ENCODE data around the gene ACAD9. TPM values are rescaled to one million over a fixed set of nuclear protein-coding genes. Genes with fewer than 3 reads are reported as not detected.

The ACAD9 gene
- total RNA-seq, 5 donors from 2014 or later (not counting 1 experiment from before 2014, with no cell fraction given): 45.1 to 91.5 (median 54.3) TPM

DNA sequence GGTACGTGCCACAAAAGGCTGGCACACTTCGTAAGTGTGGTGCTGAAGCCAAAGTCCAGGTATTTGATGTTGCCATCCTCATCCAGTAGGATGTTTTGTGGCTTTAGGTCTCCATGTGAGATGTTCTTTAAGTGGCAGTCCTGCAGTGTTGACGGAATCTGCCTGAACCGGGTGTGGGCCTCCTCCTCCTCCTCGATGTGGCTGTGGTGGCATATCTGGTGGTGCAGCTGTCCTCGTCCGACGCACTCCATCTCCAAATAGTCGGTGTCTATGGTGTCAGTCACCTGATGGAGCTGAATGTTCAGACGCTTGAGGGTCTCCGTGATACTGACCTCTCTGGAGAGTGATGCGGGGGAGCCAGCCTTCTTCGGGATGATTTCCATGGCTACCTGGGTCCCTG, 30.5 kb upstream of the ACAD9 start:
- Histone ChIP-seq H3K36me3 (ENCODE audit: control insufficient read depth in 2 of 2, extremely low read depth in 1 of 2, insufficient read depth in 1 of 2, low read length in 1 of 2) (no peaks in the 10 kb centered on the region), H3K4me3 (ENCODE audit: control insufficient read depth in 1 of 2, extremely low read depth in 1 of 2, low read length in 1 of 2) (no peak overlapping the region), H3K27me3 (replicated peaks in 1 of 2; ENCODE audit: control insufficient read depth in 2 of 2, extremely low read depth in 1 of 2, insufficient read depth in 2 of 2, low read length in 1 of 2) (no peaks in the 10 kb centered on the region), H3K4me1 (ENCODE audit: control insufficient read depth in 1 of 2, extremely low read depth in 1 of 2, insufficient read depth in 2 of 2, low read length in 2 of 2) (peaks cover 3 to 17% of the 10 kb centered on the region in 2 experiments), H3K27ac (ENCODE audit: low read length) (no peak overlapping the region), H3K9me3 (no peaks in the 10 kb centered on the region)
- no peak overlapping the region for H3K4me3 Mint-ChIP-seq
- H3K27me3 Mint-ChIP-seq: no peaks in the 10 kb centered on the region
- ChIA-PET POLR2A (no interaction called here), CTCF (no interaction called here)
- H3K27ac Mint-ChIP-seq: no peak overlapping the region
- H3K36me3 Mint-ChIP-seq: no peaks in the 10 kb centered on the region
- no peak for DNase-seq
- peaks cover 13 to 17% (median 14%) of the 10 kb centered on the region in 3 donors for H3K4me1 Mint-ChIP-seq
- 94% methylated on average over 11 of the region's 13 CpGs for WGBS (ENCODE audit: insufficient coverage)
- no peak for ATAC-seq (replicated peaks in 1 of 4)
- H3K9me3 Mint-ChIP-seq: peaks cover 0 to under 1% (median 0%) of the 10 kb centered on the region in 3 donors

DNA sequence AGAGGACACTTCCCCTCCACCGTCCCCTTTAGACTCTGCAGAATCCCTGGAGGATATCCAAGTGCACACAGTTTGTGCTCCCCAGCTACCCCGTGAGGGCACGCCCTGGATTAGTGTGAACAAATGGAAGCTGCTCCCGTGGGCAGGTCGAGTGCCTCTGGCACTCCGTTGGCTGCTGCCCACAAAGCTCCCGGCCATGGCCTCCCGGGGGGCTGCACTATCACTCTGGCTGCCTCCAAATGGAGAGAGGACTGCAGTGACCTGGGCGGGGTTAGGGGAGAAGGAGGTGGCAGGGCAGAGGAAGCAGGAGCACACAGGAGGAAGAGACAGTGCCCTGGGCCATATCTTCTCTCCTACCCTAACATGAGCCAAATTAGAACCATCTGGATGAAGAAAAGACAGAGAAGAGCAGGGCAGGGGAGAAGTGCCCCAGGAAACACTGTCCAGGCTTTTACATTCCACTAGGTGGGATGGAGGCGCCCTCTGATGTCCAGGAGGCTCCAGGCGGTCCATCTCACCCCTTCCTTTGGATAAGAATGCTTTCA, 29.4 kb upstream of the ACAD9 start:
- Mint-ChIP-seq H3K4me3 (no peak overlapping the region), H3K27ac (no peak overlapping the region), H3K36me3 (no peaks in the 10 kb centered on the region), H3K27me3 (no peaks in the 10 kb centered on the region), H3K4me1 (peaks cover 11 to 16% (median 14%) of the 10 kb centered on the region in 3 donors), H3K9me3 (peaks cover 0 to 11% (median 5%) of the 10 kb centered on the region in 3 donors)
- no peak for ATAC-seq (replicated peaks in 1 of 4)
- WGBS (ENCODE audit: insufficient coverage): 82% methylated on average over 10 of the region's 11 CpGs
- Histone ChIP-seq H3K36me3 (ENCODE audit: control insufficient read depth in 2 of 2, extremely low read depth in 1 of 2, insufficient read depth in 1 of 2, low read length in 1 of 2) (no peaks in the 10 kb centered on the region), H3K27me3 (replicated peaks in 1 of 2; ENCODE audit: control insufficient read depth in 2 of 2, extremely low read depth in 1 of 2, insufficient read depth in 2 of 2, low read length in 1 of 2) (no peaks in the 10 kb centered on the region), H3K27ac (ENCODE audit: low read length) (no peak overlapping the region), H3K4me3 (ENCODE audit: control insufficient read depth in 1 of 2, extremely low read depth in 1 of 2, low read length in 1 of 2) (no peak overlapping the region), H3K9me3 (no peaks in the 10 kb centered on the region), H3K4me1 (ENCODE audit: control insufficient read depth in 1 of 2, extremely low read depth in 1 of 2, insufficient read depth in 2 of 2, low read length in 2 of 2) (peaks cover 3 to 17% of the 10 kb centered on the region in 2 experiments)
- ChIA-PET CTCF (no interaction called here), POLR2A (no interaction called here)
- no peak for DNase-seq

DNA sequence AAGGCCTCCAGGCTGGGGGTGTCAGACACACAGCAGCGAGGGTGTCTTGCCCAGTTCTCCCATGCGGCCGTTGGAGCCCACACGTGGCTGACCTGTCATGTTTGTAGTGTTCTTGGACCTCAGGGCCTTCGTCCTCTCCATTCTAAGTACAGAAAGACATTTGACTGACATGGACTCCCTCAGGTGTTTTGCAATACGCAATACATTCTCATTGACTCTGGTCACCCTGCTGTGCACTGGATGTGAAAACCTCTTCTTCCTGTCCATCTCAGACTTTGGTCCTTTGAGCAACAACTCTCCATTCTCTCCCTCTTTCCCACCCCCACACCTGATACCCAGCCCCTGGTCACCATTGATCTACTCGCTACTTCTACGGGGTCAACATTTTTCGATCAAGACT, 28.9 kb upstream of the ACAD9 start:
- POLR2A ChIA-PET: no interaction called here
- no peak for DNase-seq
- no peak for ATAC-seq (replicated peaks in 1 of 4)
- Histone ChIP-seq H3K36me3 (ENCODE audit: control insufficient read depth in 2 of 2, extremely low read depth in 1 of 2, insufficient read depth in 1 of 2, low read length in 1 of 2) (no peaks in the 10 kb centered on the region), H3K4me1 (ENCODE audit: control insufficient read depth in 1 of 2, extremely low read depth in 1 of 2, insufficient read depth in 2 of 2, low read length in 2 of 2) (peaks cover 3 to 12% of the 10 kb centered on the region in 2 experiments), H3K4me3 (ENCODE audit: control insufficient read depth in 1 of 2, extremely low read depth in 1 of 2, low read length in 1 of 2) (no peak overlapping the region), H3K9me3 (no peaks in the 10 kb centered on the region), H3K27me3 (replicated peaks in 1 of 2; ENCODE audit: control insufficient read depth in 2 of 2, extremely low read depth in 1 of 2, insufficient read depth in 2 of 2, low read length in 1 of 2) (no peaks in the 10 kb centered on the region), H3K27ac (ENCODE audit: low read length) (no peak overlapping the region)
- CTCF ChIA-PET: no interaction called here
- H3K9me3 Mint-ChIP-seq: peaks cover 0 to 14% (median 8%) of the 10 kb centered on the region in 3 donors
- WGBS (ENCODE audit: insufficient coverage): 88% methylated on average over 6 of the region's 9 CpGs
- no peak overlapping the region for H3K27ac Mint-ChIP-seq
- no peaks in the 10 kb centered on the region for H3K36me3 Mint-ChIP-seq
- no peak overlapping the region for H3K4me3 Mint-ChIP-seq
- H3K27me3 Mint-ChIP-seq: no peaks in the 10 kb centered on the region
- H3K4me1 Mint-ChIP-seq: peaks cover 6 to 10% (median 8%) of the 10 kb centered on the region in 3 donors

DNA sequence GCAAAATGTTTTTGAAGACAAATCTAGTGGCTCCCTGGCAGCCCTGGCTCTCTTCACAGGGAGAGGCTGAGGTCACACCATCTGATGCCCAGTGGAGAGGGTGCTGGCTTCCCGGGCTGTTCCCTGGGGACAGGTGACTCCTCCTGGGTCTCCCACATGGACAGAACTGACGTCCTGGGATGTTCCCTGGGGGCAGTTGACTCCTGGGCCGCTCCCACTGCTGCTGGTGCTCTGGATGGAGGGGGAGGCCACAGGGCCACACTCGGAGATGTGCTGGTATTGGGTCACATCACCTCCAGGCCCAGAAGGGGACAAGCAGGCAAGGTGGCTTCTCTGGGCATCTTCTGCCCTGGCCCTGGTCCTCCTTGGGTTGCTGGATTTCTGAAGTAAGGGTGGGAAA, 27.8 kb upstream of the ACAD9 start:
- no peak overlapping the region for H3K27ac Mint-ChIP-seq
- no peak for DNase-seq
- 68% methylated on average over 3 of the region's 4 CpGs for WGBS (ENCODE audit: insufficient coverage)

DNA sequence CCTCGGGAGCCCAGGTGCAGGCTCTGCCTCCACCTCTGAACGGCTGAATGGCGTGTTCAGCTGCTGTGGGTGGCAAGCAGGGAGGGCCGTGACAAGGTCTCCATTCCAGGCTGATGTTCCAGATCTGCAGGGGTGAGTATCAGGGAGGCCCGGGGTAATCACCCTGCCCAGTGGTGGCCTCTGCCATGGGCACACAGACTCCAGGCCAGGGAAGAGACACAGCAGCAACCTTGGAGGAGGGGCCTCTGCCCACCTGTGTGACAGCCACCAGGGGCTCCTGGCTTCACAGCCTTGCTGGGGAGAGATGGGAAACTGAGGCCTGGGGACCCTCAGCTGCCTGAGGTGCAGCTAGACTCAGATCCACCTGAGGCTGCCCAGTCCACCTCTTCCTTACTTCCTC, 25.6 kb upstream of the ACAD9 start:
- peaks cover 0 to 2% of the 10 kb centered on the region in 2 donors for H3K36me3 ChIP-seq (ENCODE audit: control insufficient read depth in 2 of 2, extremely low read depth in 1 of 2, insufficient read depth in 1 of 2, low read length in 1 of 2)
- no peak for ATAC-seq (replicated peaks in 1 of 4)
- no peak overlapping the region for H3K4me3 ChIP-seq (ENCODE audit: control insufficient read depth in 1 of 2, extremely low read depth in 1 of 2, low read length in 1 of 2)
- H3K27ac ChIP-seq (ENCODE audit: low read length): no peak overlapping the region
- Mint-ChIP-seq H3K36me3 (peaks cover 6% of the 10 kb centered on the region), H3K9me3 (peaks cover 1 to 26% (median 19%) of the 10 kb centered on the region in 3 donors), H3K4me1 (no peaks in the 10 kb centered on the region), H3K27me3 (no peaks in the 10 kb centered on the region), H3K27ac (no peak overlapping the region), H3K4me3 (no peak overlapping the region)
- H3K27me3 ChIP-seq (replicated peaks in 1 of 2; ENCODE audit: control insufficient read depth in 2 of 2, extremely low read depth in 1 of 2, insufficient read depth in 2 of 2, low read length in 1 of 2): no peaks in the 10 kb centered on the region
- DNase-seq: no peak
- H3K4me1 ChIP-seq (ENCODE audit: control insufficient read depth in 1 of 2, extremely low read depth in 1 of 2, insufficient read depth in 2 of 2, low read length in 2 of 2): no peaks in the 10 kb centered on the region
- no peaks in the 10 kb centered on the region for H3K9me3 ChIP-seq
- 100% methylated on average over 2 of the region's 5 CpGs for WGBS (ENCODE audit: insufficient coverage)
- POLR2A ChIA-PET: no interaction called here
- CTCF ChIA-PET: no interaction called here

More for the DNA sequence above, 27.8 kb upstream of the ACAD9 start:
- no peaks in the 10 kb centered on the region for H3K9me3 ChIP-seq
- Mint-ChIP-seq H3K4me1 (peaks cover under 1 to 5% (median 2%) of the 10 kb centered on the region in 3 donors), H3K27me3 (no peaks in the 10 kb centered on the region), H3K36me3 (no peaks in the 10 kb centered on the region), H3K4me3 (no peak overlapping the region), H3K9me3 (peaks cover 0 to 14% (median 10%) of the 10 kb centered on the region in 3 donors)
- CTCF ChIA-PET: no interaction called here
- H3K27ac ChIP-seq (ENCODE audit: low read length): no peak overlapping the region
- H3K4me1 ChIP-seq (ENCODE audit: control insufficient read depth in 1 of 2, extremely low read depth in 1 of 2, insufficient read depth in 2 of 2, low read length in 2 of 2): peaks cover 0 to 2% of the 10 kb centered on the region in 2 experiments
- no peaks in the 10 kb centered on the region for H3K36me3 ChIP-seq (ENCODE audit: control insufficient read depth in 2 of 2, extremely low read depth in 1 of 2, insufficient read depth in 1 of 2, low read length in 1 of 2)
- POLR2A ChIA-PET: no interaction called here
- no peak overlapping the region for H3K4me3 ChIP-seq (ENCODE audit: control insufficient read depth in 1 of 2, extremely low read depth in 1 of 2, low read length in 1 of 2)
- H3K27me3 ChIP-seq (replicated peaks in 1 of 2; ENCODE audit: control insufficient read depth in 2 of 2, extremely low read depth in 1 of 2, insufficient read depth in 2 of 2, low read length in 1 of 2): no peaks in the 10 kb centered on the region
- no peak for ATAC-seq (replicated peaks in 1 of 4)

DNA sequence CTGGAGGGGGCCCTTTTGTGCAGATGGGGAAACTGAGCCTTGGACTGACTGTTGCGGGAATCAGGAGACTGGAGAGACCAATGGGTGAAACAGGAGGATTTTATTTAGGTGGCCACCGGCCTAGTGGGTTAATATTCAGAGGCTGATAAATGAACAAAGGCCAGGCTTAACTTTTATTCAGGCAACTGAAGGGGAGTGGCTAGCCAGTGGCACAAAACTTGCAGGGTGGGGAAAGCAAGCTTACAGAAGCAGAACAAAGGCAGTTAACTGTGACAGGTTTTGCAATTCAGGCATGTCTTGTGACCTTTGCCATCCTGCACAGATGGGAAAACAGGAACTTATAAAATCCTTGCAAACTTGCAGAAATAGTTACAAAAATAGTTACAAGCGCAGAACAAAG, 24.9 kb upstream of the ACAD9 start:
- H3K27me3 ChIP-seq (replicated peaks in 1 of 2; ENCODE audit: control insufficient read depth in 2 of 2, extremely low read depth in 1 of 2, insufficient read depth in 2 of 2, low read length in 1 of 2): no peaks in the 10 kb centered on the region
- DNase-seq: no peak
- Mint-ChIP-seq H3K36me3 (peaks cover 6% of the 10 kb centered on the region), H3K9me3 (peaks cover 4 to 30% (median 22%) of the 10 kb centered on the region in 3 donors), H3K4me1 (no peaks in the 10 kb centered on the region), H3K27ac (no peak overlapping the region), H3K27me3 (no peaks in the 10 kb centered on the region), H3K4me3 (no peak overlapping the region)
- no peak for ATAC-seq (replicated peaks in 1 of 4)
- H3K27ac ChIP-seq (ENCODE audit: low read length): no peak overlapping the region
- H3K9me3 ChIP-seq: no peaks in the 10 kb centered on the region
- CTCF ChIA-PET: no interaction called here
- POLR2A ChIA-PET: no interaction called here
- H3K4me1 ChIP-seq (ENCODE audit: control insufficient read depth in 1 of 2, extremely low read depth in 1 of 2, insufficient read depth in 2 of 2, low read length in 2 of 2): no peaks in the 10 kb centered on the region
- peaks cover 0 to 4% of the 10 kb centered on the region in 2 donors for H3K36me3 ChIP-seq (ENCODE audit: control insufficient read depth in 2 of 2, extremely low read depth in 1 of 2, insufficient read depth in 1 of 2, low read length in 1 of 2)
- no peak overlapping the region for H3K4me3 ChIP-seq (ENCODE audit: control insufficient read depth in 1 of 2, extremely low read depth in 1 of 2, low read length in 1 of 2)
- 95% methylated on average over 2 of the region's 3 CpGs for WGBS (ENCODE audit: insufficient coverage)

DNA sequence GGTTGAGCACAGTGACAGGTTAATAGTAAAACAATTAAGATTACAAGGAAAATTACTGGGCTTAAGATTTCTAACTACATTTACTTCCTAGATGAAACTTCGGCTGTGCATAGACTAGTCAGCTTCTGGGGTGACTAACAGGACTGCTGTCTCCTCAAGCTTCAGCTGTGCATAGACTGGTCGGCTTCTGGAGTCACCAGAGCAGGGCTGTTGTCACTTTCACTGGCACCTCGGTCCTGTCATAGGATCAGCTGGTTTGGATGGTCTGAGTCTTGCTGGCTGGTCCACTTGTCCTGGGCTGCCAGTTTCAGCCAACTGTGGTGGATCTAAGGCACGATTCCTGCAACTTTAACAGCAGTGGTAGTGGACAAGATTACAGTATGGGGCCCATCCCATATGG, 23.9 kb upstream of the ACAD9 start:
- no peaks in the 10 kb centered on the region for H3K9me3 ChIP-seq
- peaks cover 4 to 39% (median 27%) of the 10 kb centered on the region in 3 donors for H3K9me3 Mint-ChIP-seq
- no peak overlapping the region for H3K27ac Mint-ChIP-seq
- DNase-seq (no peak), ATAC-seq (replicated peaks in 1 of 4) (no peak)
- 72% methylated on average over 4 of the region's 4 CpGs for WGBS (ENCODE audit: insufficient coverage)
- no peak overlapping the region for H3K27ac ChIP-seq (ENCODE audit: low read length)
- H3K4me1 ChIP-seq (ENCODE audit: control insufficient read depth in 1 of 2, extremely low read depth in 1 of 2, insufficient read depth in 2 of 2, low read length in 2 of 2): no peaks in the 10 kb centered on the region
- ChIA-PET POLR2A (no interaction called here), CTCF (no interaction called here)
- H3K27me3 Mint-ChIP-seq: no peaks in the 10 kb centered on the region
- H3K4me3 Mint-ChIP-seq: no peak overlapping the region
- H3K27me3 ChIP-seq (replicated peaks in 1 of 2; ENCODE audit: control insufficient read depth in 2 of 2, extremely low read depth in 1 of 2, insufficient read depth in 2 of 2, low read length in 1 of 2): no peaks in the 10 kb centered on the region
- peaks cover 0 to 4% of the 10 kb centered on the region in 2 donors for H3K36me3 ChIP-seq (ENCODE audit: control insufficient read depth in 2 of 2, extremely low read depth in 1 of 2, insufficient read depth in 1 of 2, low read length in 1 of 2)
- no peak overlapping the region for H3K4me3 ChIP-seq (ENCODE audit: control insufficient read depth in 1 of 2, extremely low read depth in 1 of 2, low read length in 1 of 2)
- H3K36me3 Mint-ChIP-seq: peaks cover 10% of the 10 kb centered on the region
- no peaks in the 10 kb centered on the region for H3K4me1 Mint-ChIP-seq

Data from T-cell (primary cell).